ENCODE measurements around the gene TIPARP.

GRCh38 chr3:156704370-156705036, 30.1 kb downstream of the TIPARP start:
- TF ChIP-seq REST (IDR thresholded peaks at IDR 0.05) (no peak), CTCF (IDR thresholded peaks at IDR 0.05; ENCODE audit: low read depth, low read length, missing input control) (no peak), GABPA (IDR thresholded peaks at IDR 0.05 in 1 of 2, conservative IDR thresholded peaks at IDR 0.05 in 1 of 2) (no peak), RXRA (IDR thresholded peaks at IDR 0.05) (peak; percentile 16 to 37), TAF1 (conservative IDR thresholded peaks at IDR 0.05) (no peak), JUND (IDR thresholded peaks at IDR 0.05) (no peak), SP1 (IDR thresholded peaks at IDR 0.05) (peak; percentile 51), ATF3 (IDR thresholded peaks at IDR 0.05) (no peak), EGR1 (IDR thresholded peaks at IDR 0.05; ENCODE audit: low read depth in 2 of 2) (peak in 1 of 2 donors; percentile 9), MAX (IDR thresholded peaks at IDR 0.05) (no peak), YY1 (IDR thresholded peaks at IDR 0.05) (peak; percentile 27), FOXA1 (IDR thresholded peaks at IDR 0.05) (no peak)
